GM18505 (cell line): Measurements from ENCODE around the gene KRTAP12-2.
"Not testable (repeated sequence)": the region's sequence is repeated elsewhere in the genome, so short reads cannot be mapped to it uniquely, and the experiment has no call there.

Source experiments
- ATAC-seq: cut with Tn5 transposase; IDR thresholded peaks from one replicate; pipeline ENCODE4 v1.9.1; 2021; ENCODE audit not compliant: unreplicated experiment
- POLR2A ChIP-seq: IDR thresholded peaks from 4 replicates; pipeline ENCODE4 v1.6.1; 2011; ENCODE audit warnings: borderline replicate concordance; ENCODE audit not compliant: insufficient read depth, insufficient read length; ENCODE audit errors: extremely low read depth

Gene KRTAP12-2

GRCh38 chr21:44684483-44684882, 17.8 kb upstream of the KRTAP12-2 start:
- ATAC-seq: no peak

DNA sequence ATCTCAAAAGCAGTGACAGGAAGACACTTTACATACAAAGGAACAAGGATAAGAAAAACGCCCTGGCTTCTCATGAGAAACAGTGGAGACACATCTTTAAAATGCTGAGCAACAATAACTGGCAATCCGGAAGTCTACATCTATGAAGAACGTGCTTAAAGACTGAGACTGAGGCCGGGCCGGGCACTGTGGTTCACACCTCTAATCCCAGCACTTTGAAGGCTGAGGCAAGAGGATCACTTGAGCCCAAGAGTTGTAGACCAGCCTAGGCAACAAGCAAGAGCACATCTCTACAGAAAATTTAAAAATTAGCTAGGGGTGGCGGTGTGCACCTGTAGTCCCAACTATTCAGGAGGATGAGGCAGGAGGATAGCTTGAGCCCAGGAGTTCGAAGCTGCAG, 17.4 kb upstream of the KRTAP12-2 start:
- no peak for ATAC-seq
- no peak for TF ChIP-seq POLR2A

More at GRCh38 chr21:44684483-44684882, 17.8 kb upstream of the KRTAP12-2 start:
- no peak for TF ChIP-seq POLR2A

DNA sequence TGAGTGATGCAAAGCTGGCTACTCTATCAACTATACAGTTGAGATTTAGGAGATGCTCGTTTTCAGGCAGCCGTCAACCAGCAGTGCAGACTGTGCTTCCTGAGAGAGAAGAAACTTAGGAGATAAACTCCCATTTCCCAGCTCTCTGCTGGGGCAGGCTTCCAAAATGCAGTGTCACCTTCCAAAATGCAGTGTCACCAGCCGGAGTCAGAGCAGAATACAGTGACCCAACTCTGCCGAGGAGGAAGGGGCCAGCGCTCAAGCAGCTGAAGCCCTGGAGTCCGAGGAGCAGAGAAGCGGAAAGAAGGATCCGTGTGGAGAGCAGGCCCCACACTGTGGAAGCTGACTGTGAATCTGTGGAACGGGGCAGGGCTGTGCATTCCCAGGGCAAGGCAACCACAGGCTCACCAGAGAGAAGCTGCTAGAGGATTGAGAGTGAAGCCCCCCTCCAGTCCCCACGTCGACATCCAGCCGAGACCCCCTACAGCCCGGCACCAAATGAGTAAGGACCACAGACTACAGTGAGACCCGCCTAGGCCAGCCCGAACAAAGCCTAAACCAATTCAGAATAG, 15.9 kb upstream of the KRTAP12-2 start:
- no peak for TF ChIP-seq POLR2A
- ATAC-seq: no peak

GRCh38 chr21:44681861-44682579, 15.3 kb upstream of the KRTAP12-2 start, which contains the start of gene KRTAP12-1:
Gene KRTAP12-1 (minus strand): TSS chr21:44682163. CDS start chr21:44682123, 40 bp downstream.
- no peak for ATAC-seq
- no peak for TF ChIP-seq POLR2A

- ATAC-seq: no peak
- no peak for TF ChIP-seq POLR2A
Observed at GRCh38 chr21:44681152-44681551, 14.4 kb upstream of the KRTAP12-2 start.

- TF ChIP-seq POLR2A: no peak
- ATAC-seq: no peak
Observed at GRCh38 chr21:44677881-44678280, 11.2 kb upstream of the KRTAP12-2 start.

DNA sequence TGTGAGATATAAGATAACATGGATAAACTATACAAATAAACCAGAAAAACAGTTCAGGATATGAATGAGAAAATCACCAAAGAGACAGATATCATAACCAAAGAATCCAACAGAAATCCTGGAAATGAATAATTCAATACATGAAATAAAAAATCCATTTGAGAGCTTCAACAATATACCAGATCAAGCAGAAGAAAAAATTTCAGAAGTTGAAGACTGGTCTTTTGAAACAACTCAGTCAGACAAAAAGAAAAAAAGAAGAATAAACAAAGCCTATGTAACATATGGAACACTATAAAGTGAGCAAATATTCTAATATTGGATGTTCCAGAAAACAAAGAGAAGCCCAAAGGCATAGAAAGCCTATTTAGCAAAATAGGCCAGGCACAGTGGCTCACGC, 5.2 kb upstream of the KRTAP12-2 start:
- no peak for TF ChIP-seq POLR2A
- ATAC-seq: no peak

DNA sequence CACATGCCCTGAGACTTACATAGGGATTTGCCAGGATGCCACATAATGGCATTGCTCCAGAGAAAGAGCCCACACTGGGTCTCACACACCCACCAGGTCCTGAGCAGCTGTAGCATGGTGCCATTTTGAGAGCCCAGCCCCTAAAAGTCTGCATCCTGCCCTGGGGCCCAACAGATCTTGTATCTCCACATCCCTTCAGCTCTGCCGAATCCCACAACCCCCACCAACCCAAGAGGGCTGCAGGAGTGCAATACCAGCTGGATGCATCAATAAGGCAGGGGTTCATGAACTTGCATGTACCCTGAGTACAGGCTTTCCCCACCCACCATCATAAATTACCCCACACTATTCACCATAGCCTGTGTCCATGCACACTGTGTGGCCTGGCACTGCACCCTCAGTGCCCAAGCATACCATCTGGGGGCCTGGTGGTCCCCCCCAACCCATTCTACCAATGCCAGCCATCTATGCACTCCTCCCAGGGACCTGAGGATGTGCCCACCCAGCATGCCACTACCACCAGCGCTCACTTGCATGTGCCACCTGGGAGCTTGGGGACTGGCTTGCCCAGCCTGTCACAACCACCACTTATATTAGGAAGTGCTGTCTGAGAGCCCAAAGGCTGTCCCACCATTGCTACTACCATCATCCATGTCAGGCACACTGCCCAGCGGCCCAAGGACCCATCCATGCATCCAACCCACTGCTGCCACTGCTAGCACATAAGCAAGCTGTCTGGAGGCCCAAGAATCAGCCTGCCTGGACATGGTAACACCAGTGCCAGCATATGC, 4.1 kb upstream of the KRTAP12-2 start:
- ATAC-seq: no peak
- no peak for TF ChIP-seq POLR2A

DNA sequence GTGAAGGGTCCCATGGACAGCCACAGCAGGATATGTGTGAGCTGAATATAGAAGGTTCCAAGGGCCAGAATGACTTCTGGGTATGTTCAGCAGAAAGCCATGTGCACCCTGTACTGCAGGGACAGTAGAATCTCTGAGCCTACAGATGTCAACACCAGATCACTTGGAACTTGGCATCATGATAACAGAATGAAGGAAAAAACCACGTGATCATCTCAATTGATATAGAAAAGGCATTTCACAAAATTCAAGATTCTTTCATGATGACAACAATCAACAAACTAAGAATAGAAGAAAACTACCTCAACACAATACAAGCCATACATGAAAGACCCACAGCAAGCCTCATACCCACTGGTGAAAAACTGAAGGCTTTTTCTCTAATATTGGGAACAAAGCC, 885 bp upstream of the KRTAP12-2 start:
- no peak for TF ChIP-seq POLR2A
- ATAC-seq: no peak

DNA sequence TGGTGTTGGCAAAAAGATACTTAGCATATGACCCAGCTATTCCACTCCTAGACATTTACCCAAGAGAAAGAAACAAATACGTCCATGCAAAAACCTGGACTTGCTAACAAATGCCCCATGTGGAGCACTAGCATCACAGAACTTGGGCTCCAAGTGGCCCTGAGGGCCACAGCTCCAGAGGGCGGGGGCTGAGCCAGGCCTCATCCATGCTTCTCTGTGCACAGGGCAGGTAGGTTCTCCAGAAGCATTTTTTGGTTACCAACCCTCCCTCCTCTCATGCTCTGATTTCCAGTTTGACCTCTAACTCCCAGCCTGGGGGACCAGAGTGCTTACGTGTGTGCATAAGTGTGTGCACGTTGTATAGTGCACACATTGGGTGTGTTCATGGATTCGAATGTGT, 2.0 kb downstream of the KRTAP12-2 start:
- no peak for TF ChIP-seq POLR2A
- ATAC-seq: no peak

DNA sequence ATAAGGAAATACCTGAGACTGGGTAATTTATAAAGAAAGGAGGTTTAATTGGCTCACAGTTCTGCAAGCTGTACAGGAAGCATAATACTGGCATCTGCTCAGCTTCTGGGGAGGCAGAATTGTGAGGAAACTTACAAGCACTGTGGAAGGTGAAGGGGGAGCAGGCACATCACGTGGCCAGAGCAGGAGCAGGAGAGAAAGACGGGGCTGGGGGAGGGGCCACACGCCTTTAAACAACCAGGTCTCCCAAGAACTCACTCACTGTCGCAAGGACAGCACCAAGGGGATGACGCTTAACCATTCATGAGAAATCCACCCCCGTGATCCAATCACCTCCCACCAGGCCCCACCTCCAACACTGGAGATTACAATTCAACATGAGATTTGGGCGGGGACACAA, 5.2 kb downstream of the KRTAP12-2 start:
- not testable (repeated sequence) for ATAC-seq

DNA sequence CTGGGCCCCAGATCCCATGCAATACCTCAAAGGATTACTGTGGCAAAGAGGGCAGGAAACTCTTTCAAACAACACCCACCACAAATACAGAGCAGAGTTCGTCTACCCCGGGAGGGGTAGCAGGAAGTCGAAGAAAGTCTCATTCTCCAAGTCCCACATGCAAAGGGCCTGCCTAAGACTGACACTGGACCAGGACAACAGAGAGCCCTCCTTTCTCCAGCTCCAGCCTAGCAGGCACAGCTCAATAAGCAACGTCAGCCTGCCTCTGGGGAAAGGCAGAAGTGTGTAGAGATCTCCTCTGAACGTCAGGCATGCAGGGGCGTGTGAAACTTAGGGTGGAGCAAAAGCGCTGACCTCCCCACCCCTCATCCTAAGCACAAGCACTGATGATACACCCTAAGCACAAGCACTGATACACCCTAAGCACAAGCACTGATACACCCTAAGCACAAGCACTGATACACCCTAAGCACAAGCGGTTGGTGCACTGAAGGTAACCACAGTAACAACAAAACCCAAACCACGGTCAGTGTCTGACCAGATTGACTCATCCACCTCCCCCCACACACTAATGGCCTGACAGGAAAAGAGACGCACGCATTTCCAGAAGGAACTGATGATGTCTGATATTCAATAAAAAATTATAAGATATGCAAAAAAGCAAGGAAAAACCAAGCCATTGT, 7.7 kb downstream of the KRTAP12-2 start:
- TF ChIP-seq POLR2A: no peak
- no peak for ATAC-seq

DNA sequence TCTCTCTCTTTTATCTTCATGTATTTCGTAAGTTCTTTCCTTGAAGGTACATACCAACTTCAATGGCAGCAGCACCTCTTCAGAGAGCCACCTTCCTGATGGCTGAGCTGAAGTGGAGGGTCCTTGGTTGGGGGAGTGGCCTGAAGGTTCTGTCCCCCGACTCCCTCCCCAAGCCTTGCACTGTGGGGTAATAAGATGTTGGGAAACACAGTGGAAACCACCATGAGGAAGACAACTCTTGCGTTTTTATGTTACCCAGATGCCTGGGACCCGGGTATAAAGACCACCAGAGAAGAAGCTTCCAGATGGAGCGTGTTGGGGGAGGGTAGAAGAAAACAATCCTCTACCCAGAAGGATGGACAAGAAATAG, 8.2 kb downstream of the KRTAP12-2 start:
- no peak for TF ChIP-seq POLR2A
- no peak for ATAC-seq

DNA sequence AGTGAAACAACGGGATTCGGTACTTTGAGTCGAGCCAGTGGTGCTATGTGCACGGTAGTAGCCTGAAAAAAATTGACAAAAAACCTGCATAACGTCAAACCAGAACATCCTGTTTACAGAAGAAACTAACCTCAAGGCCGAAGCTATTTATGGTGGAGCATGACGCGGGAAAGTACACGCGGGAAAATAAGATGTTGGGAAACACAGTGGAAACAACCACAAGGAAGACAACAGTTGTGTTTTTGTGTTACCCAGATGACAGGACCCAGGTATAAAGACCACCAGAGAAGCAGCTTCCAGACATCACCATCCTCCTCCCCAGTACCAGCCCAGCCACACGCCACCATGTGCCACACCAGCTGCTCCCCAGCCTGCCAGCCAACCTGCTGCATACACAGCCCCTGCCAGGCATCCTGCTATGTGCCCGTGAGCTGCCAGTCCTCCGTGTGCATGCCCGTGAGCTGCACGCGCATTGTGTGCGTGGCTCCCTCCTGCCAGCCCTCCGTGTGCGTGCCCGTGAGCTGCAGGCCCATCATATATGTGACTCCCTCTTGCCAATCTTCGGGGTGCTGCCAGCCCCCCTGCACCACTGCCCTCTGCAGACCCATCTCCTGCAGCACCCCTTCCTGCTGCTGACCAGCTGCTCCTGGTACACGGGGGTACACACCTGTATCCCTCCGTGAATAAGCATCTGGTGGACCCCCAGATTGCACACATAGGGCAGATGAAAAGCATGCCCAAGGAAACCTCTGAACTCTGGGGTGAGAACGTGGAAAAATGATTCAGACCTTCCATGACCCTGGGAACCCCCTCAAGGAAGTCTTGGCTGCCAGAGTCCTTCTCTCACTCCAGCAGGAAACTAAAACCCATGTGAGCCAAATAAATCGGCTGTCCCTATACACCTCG, 8.8 kb downstream of the KRTAP12-2 start, which contains the start of gene KRTAP12-3:
KRTAP12-3 (plus strand) TSS at position 298 of the 906 bp plus-strand sequence; CDS start at position 346, 48 bp downstream.
- no peak for TF ChIP-seq POLR2A
- no peak for ATAC-seq
